GM12891 (cell line): ENCODE measurements around the gene TYW1B.
"Not testable (repeated sequence)": the region's sequence is repeated elsewhere in the genome, so short reads cannot be mapped to it uniquely, and the experiment has no call there.

Source experiments
- POLR2A ChIP-seq: IDR thresholded peaks from 2 replicates; pipeline ENCODE4 v1.6.1; 2011; ENCODE audit warnings: low read depth, low read length, control low read depth
- POLR2AphosphoS5 ChIP-seq: IDR thresholded peaks from 2 replicates; pipeline ENCODE4 v1.6.1; 2011; ENCODE audit warnings: low read depth, low read length, control low read depth
- SPI1 ChIP-seq: IDR thresholded peaks from 2 replicates; pipeline ENCODE4 v1.6.1; 2011; ENCODE audit warnings: low read depth, low read length, control low read depth

DNA sequence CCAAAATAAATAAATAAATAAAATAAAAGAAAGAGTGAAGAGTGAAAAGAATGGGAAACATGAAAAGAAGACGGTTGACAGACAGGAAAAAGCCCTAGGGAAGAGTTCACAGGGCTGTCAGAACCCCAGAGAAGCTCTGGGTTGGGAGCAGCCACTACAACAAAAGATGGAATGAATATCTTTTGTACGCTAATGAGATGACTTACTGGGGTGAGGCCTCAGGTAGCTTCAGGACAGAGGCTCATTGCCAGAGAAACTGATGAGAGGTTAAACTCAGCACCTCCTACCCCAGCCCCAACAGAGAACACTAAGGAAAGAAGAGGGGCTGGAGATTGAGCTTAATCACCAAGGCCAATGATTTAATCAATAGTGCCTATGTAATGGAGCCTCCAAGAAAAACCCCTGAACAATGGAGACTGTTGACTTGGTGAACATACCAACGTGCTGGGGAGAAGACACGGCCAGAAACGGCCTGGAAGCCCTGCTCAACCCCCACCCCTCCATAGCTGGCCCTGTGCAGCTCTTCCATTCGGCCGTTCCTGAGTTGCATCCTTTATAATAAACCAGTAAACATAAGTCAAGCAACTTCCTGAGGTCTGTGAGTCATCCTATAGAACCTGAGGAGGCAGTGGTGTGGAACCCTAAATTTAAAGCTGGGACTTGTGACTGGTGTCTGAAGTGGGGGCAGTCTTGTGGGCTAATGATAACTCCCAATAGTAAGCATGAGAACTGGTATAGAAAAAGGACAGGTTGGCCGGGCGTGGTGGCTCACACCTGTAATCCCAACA, 11.4 kb downstream of the TYW1B start:
- not testable (repeated sequence) for TF ChIP-seq POLR2AphosphoS5, SPI1, POLR2A
